Measurements from ENCODE around the gene SYNJ2. TPM values are rescaled to one million over a fixed set of nuclear protein-coding genes. Genes with fewer than 3 reads are reported as not detected.

SYNJ2 gene
- total RNA-seq, 1 experiment from 2014 or later: 24.5 TPM

- Histone ChIP-seq H4K91ac (ENCODE audit: insufficient read length, low read depth, low read length) (no peak overlapping the region), H3K23me2 (ENCODE audit: insufficient read length, low read depth, low read length, poor library complexity, severe bottlenecking) (no peaks in the 10 kb centered on the region), H3K4me1 (ENCODE audit: insufficient read depth, low read length) (no peaks in the 10 kb centered on the region), H3K18ac (ENCODE audit: insufficient read length, low read depth, low read length) (no peak overlapping the region), H3K9me3 (ENCODE audit: control insufficient read depth, low read depth, low read length) (no peaks in the 10 kb centered on the region), H3K56ac (ENCODE audit: insufficient read length, low read depth, low read length) (no peak overlapping the region), H4K20me1 (ENCODE audit: control insufficient read depth, insufficient read depth, insufficient read length) (no peaks in the 10 kb centered on the region), H2BK120ac (ENCODE audit: low read depth, low read length, poor library complexity, severe bottlenecking) (no peak overlapping the region), H4K5ac (ENCODE audit: insufficient read length, low read depth, low read length) (no peak overlapping the region), H3K27ac (ENCODE audit: insufficient read length, low read depth, low read length) (no peak overlapping the region), H3K23ac (ENCODE audit: insufficient read length, low read depth, low read length) (no peak overlapping the region), H3K4ac (ENCODE audit: low read depth, low read length) (no peak overlapping the region), H2BK20ac (ENCODE audit: low read depth, low read length, poor library complexity, severe bottlenecking) (no peak overlapping the region), H3K79me2 (ENCODE audit: insufficient read depth, low read length) (no peaks in the 10 kb centered on the region), H2BK15ac (ENCODE audit: low read depth, low read length) (no peak overlapping the region), H2AK5ac (ENCODE audit: insufficient read length, low read length) (no peak overlapping the region), H2BK5ac (ENCODE audit: insufficient read length, low read length) (no peak overlapping the region), H3T11ph (ENCODE audit: low read length) (no peak overlapping the region), H2AFZ (ENCODE audit: low read length) (no peak overlapping the region), H4K8ac (replicated peaks; ENCODE audit: insufficient read length, low read depth, low read length) (no peak overlapping the region), H3K79me1 (ENCODE audit: insufficient read depth, low read depth, low read length, poor library complexity, severe bottlenecking) (no peaks in the 10 kb centered on the region), H3K9ac (ENCODE audit: extremely low read depth, insufficient read length, low read length) (no peak overlapping the region), H3K4me2 (ENCODE audit: insufficient read depth, insufficient read length, low read length) (no peak overlapping the region), H3K27me3 (ENCODE audit: insufficient read depth, low read length) (no peaks in the 10 kb centered on the region), H2BK12ac (ENCODE audit: insufficient read length, low read depth, low read length) (no peak overlapping the region), H3K14ac (ENCODE audit: insufficient read depth, low read length) (no peak overlapping the region)
- H3K4me3 Mint-ChIP-seq: no peak overlapping the region
- peaks cover 0 to 4% (median 0%) of the 10 kb centered on the region in 3 experiments; a peak in 3 of 7 replicates for H3K36me3 Mint-ChIP-seq (ENCODE audit: insufficient read depth in 1 of 3, low read depth in 3 of 3)
- no peaks in the 10 kb centered on the region for H3K9me3 Mint-ChIP-seq
- no peak overlapping the region for H3K27ac Mint-ChIP-seq
- H3K4me1 Mint-ChIP-seq: peaks cover 3 to 7% of the 10 kb centered on the region in 2 experiments; a peak in 3 of 4 replicates
- TF ChIP-seq CTCF (conservative IDR thresholded peaks at IDR 0.05): no peak
- DNase-seq: no peak
- no CpG with 5 or more reads among the region's 2 CpGs for WGBS (ENCODE audit: extremely low coverage, insufficient read length, low lambda C conversion rate)
- no peaks in the 10 kb centered on the region for H3K27me3 Mint-ChIP-seq (ENCODE audit: low read depth)
These were observed 70.3 kb downstream of the SYNJ2 start for GRCh38 chr6:158051968-158052367.
